GM21786 (cell line): ENCODE results near the gene PLA2R1.

ENCODE experiments used
- ATAC-seq: cut with Tn5 transposase; IDR thresholded peaks from one replicate; pipeline ENCODE4 v1.9.1; 2021; ENCODE audit not compliant: unreplicated experiment

Gene PLA2R1

DNA sequence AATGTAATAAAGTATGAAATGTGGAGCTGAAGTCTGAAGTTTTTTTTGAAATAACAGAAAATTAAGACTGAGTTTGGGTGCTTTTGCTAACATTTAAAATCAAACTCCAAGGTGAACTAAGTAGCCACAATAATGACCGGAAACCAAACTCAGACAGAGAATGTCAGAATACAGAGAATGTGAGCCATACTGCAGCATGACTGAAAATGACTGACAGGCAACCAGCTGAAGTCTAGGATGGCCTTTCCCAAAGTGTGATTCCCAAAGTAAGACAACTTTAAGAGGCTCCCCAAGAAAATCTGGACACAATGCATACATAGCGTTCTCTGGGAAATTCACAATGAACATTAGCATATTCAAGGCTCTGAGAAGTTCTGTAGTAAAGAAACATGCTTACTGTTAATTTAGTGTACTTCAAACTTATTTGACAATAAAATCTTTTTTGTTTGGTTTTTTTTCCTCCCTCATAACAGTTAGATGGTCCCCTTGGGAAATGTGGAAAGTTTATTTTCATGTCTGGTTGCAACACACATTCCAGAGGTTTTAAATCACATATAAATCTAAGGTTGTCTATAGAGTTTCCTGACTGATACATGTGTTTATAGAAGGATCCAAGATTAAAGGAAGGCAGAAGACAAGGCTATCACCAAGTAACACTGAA lies 28.6 kb downstream of the PLA2R1 start:
- no peak for ATAC-seq

DNA sequence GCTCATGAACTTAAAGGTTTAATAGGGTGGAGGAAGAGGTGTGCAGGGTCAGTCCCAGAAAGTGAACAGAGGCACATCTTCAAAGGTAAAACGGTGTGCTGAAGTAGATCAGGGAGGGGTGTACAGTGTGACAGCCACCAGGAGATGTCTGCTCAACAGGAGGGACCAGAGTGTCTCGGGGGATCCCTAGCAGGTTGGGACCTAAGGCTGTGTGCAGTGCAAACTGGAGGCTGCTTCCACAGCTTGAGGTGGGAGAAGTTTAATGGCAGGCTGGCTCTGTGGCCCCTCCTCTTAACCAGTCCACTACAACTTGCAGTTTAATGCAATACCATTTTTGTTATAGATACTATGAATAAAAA lies 33.2 kb downstream of the PLA2R1 start:
- ATAC-seq: no peak

DNA sequence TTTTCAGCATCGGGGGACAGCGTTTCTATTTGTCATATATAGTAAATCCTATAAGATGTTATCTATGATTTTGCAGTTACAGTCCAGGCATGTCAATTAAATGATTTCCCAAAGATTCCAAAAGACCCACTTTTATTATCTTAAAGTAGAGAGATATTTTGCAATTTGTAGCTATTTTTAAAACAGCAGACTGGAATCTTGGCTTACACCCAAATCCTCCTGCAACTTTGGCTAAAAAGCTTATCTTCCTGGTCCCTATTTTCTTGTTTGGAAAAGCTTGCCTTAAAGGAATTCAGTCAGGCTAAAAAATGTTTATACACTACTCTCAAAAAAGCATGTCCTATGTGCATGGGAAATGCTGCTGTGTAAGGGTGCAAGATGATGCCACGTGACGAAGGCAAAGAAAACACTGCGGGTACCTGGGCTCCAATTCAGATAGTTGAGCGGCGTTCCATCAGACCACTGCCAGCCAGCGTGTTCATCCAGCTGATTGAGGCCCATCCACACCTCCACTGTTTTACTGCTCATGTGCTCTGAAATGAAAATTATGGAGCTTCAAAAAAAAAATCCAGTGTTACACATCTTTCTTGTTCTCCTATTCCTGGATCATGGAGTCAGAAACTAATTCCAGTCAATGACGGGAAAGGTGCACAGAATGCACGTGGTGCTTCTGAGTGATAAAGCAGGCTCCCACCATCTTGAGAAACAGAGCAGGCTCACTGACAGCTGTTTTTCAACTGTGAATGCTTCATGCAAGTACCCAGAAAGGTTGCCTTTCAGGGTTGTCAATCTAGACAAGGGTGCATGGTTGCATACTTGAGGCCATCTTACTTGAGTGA lies 33.8 kb downstream of the PLA2R1 start:
- no peak for ATAC-seq

DNA sequence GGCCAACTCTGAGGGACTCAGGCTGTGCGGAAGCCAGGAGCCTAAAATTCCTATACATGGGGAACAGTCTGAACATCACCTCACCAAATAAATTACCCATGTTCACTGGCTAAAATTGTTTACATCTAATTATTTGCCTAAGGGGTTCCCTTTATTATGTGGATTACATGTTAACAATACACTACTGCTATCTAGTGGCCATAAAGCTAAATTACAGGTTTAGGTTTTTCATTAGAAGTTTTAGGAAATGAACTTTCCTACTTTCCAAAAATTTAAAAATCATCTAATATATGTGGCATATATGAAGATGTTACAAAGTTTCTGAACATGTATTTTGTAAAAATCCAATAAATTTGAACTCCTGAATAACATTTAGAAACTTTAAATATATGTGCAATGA lies 40.3 kb downstream of the PLA2R1 start:
- ATAC-seq: no peak

DNA sequence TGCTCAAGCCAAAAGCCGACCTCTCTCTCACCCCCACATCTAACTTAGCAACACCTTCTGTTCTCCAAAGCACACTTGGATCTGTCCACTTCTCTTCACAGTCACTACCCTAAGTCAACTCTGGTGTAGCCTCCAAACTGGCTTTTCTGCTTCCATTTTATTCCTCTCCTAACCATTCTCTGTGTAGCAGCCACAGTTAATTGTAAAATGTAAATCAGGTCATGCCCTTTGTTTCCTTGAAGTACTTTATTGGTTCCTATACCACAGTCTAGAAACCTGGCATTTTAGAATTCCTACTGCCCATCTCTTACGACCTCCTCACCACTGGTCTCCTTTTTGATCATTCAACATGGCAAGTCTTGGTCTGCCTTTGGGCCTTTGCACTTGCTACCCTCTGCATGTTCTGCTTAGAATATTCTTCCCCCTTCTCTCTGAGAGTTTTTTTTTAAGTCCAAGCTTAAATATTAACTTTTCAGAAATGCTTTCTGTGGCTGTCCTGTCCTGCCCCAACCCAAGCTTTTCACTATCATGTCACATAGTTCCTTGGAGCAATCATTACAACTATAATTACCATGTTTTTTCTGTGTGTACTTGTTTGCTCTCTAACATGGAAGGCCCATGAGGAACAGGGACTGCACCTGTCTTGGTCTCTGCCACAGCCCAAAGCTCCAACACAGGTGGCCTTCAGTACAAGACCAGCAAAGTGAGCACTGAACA lies 42.9 kb downstream of the PLA2R1 start:
- no peak for ATAC-seq

DNA sequence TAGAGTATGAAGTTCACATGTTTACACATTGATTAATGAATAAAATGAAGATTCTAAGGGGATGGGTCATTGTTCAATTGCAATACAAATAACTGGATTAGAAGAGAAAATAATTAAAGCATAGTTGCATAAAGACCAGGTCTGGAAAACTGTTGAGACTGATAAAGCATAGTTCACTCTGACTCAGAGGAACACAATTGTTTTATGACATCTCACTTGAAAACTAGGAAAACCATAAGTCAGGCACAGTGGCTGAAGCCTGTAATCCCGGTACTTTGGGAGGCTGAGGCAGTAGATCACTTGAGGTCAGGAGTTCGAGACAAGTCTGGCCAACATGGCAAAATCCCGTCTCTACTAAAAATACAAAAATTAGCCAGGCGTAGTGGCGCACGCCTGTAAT lies 46.7 kb downstream of the PLA2R1 start:
- ATAC-seq: no peak

DNA sequence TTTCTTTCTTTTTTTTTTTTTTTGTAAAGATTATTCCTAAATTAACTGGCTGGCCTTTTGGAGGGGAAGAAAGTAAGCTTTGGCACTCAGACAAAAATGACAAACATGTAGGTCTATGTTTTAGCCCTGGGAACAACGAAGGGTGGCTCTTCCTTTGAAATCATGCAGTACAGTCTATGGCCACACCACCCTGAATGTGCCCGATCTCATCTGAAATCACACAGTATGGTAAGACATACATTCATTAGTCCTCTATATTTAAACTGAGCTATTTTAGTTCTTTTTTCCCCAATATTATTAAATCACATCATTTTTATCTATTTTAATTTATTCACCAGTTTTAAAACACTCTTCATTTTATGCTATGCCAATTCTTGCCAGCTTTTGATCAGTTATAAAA lies 48.2 kb downstream of the PLA2R1 start:
- no peak for ATAC-seq

DNA sequence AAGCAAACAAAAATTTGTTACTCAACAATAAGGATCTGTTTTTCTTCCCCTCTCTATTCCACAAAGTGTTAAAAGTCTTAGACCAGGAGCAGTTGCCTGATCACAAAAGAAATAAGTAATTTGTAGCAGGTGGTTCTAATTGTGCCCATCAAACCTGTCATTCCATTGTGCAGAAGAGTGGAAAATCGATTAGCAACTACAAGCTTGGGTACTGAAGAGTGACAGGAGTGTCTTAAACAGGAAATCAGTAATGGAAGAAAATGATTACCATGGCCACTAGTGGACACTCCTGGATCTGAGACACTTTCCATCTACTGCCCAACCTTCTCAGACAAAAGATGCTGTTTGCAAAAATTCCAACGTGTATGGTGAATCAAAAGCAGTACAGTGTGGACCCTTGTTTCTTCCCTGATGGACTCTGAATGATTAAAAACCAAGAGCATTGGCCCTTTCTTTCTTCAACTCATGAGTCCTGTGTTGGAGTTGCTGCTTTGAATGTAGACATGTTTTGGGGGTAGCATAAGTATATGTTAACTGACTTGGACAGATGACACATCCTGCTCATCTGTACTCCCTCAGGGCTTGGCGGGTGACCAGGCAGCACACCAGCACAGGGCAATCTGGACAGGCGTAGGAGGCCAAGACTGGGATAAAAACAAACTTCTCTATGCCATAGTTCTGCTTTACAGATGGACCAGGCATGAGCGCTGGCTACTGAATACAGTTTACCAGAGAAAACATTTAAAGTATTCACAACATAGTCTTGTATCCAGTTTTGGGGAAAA lies 51.9 kb downstream of the PLA2R1 start:
- no peak for ATAC-seq

DNA sequence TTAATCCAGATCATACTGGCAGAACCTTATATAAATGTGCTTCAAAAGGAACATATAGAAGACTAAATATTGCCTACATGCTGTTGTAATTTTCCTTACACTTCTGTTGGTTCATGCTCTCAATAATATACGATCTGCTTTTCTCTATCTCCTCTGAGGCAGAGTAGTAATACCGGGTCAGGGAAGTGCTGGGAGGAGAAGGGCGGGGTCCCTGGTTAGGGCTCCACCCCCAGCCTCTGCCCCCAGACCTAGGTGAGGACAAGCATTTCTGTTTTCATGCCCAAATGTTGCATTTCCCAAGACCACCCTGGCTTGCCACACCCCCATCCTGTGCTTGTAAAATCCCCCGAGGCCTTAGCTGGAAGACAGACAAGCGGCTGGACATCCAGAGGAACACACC lies 55.3 kb downstream of the PLA2R1 start:
- no peak for ATAC-seq

DNA sequence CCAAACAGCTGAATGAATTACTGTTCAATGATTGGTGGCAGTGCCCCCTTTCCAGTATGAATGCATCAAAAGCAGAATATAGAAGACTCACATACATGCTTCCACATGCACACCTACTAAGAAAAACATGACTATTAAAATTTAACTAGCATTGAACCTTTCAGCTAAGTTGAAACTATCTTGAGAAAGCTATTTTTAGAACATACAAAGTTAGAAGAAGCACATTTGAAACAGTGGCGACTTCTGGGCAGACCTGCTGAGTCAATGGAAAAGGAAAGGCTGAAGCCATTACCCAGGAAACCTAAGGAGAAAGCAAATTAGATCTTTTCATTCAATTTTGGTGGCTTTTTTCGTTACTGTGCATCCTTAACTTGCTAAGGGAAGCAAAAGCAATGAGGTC lies 55.9 kb downstream of the PLA2R1 start:
- no peak for ATAC-seq

DNA sequence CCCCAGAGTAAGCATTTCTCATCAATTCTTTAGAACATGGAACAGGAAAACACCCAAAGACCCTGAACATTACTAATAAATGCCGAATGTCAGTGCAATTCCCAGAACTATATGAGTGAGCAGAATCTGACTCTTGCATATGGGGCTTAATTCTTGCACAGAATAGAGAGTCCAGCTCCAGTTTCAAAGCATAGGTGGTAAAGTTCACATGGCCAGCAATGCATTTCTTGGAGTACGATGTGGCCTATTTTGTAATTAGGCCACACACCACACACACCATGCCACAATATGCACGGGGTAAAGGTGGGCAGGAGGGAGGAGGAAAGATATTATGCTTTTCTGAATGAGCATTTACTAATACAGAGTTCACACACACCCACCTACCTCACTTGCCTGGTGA lies 56.5 kb downstream of the PLA2R1 start:
- no peak for ATAC-seq

DNA sequence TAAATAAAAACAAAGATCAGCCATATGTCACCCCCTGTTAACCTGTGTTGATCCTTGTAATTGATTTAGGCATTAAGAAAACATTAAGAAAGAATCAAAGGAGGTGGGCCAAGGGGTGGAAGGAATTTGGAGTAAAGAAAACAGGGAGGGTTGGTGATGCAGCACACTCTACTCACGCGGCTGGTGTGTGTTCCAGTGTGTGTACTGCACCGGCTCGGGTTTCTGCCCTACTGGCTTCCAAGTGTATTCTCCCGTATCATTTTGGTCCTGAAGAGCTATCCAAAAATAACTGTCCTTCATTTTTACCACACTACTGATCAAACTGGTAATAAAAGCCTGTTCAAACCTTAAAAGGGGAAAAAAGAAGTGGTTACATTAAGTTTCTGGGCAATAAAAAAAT lies 56.9 kb downstream of the PLA2R1 start:
- no peak for ATAC-seq

DNA sequence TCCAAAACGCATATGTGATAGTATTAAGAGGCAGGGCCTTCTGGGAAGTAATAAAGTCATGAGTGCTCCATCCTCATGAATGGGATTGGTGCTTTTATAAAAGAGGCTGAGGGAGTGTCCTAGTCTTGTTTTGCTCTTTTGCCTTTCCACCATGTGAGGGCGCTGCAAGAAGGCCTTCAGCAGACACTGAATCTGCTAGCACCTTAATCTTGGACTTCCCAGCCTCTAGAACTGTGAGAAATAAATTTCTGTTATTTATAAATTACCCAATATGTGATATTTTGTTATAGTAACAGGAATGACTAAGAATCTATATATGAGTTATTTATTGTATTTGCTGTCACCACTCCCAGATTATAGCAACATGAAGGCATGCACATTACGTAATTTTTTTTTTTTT lies 63.5 kb downstream of the PLA2R1 start:
- no peak for ATAC-seq

DNA sequence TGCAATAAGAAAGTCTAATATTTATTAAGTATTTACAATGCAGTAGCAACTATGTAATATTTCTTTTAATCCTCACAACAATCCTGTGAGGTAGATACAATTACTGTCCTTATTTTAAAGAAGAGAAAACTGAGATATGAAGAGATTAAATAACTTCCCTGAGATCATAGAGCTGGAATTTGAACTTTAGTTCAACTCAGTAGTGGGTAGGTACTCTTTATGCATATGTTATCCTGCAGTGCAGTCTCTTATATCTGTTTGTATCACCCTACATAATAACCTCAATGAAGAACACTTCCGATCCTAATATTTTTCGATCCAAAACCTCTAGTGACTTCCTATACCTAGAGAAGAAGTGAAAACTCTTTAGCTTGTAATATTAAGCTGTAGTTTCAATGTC lies 64.2 kb downstream of the PLA2R1 start:
- ATAC-seq: no peak

DNA sequence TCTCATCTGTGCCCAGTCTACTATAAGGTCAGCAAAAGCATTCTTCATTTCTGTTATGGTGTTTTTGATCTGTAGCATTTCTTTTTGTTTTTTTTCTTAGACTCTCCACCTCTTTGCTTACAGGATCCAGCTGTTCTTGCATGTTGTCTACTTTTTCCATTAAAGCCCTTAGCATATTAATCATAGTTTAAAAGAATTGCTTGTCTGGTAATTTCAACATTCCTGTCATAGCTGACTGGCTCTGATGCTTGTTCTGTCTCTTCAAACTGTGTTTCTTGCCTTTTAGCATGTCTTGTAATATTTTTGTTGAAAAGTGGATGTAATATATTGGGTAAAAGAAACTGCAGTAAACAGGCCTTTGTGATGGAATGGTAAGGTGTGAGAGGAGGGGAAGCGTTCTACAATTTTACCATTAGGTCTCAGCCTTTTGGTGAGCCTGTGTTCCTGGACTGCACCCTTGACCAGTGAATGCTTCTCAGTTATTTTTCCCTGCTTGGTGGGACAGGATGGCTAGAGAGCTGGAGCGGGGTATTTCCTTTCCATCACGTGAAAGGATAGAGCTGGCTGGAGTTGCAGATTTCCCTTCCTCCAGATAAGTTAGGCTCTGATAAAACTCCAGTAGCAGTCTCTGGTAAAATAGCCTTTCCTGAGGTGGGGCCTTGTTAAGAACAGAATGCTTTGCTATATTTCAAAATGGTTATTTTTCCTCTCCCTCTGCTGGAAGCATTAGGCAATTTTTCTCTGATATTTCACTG lies 65.4 kb downstream of the PLA2R1 start:
- no peak for ATAC-seq

DNA sequence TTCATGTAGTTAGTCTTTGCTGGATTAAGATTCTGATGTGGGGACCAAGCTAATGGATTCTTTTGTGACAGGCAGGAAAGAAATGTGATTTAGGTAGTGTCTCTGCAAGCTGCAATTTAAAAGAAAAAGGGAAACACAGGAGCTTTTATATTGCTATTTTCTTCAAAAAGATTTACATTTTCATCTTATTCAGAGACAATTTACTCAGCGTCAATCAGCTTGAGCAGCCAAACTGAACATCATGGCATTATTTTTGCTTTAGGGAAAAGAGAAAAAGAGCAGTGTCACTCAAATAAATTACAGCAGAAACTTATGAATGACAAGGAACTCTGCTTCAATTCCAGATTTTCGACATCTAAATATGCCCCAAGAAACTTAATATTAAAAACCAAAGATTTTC lies 67.4 kb downstream of the PLA2R1 start:
- ATAC-seq: no peak

DNA sequence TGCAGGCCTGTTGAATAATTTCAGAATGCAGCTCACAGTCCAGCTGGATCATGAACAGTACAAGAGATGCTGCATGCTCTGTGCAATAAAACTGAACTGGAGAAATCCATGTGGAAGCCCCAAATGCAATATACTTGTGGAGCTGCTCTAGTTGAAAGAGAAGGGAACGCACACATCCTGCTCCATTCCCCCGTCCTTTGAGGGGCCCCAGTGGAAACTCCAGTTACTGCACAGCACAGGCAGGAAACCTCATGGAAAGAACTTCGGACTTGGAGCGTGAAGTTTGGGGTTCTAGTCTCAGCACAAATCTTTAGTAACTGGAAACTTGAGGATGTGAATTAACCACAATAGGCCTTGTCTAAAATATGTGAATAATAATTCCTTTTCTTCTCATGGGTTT lies 73.2 kb downstream of the PLA2R1 start:
- no peak for ATAC-seq

DNA sequence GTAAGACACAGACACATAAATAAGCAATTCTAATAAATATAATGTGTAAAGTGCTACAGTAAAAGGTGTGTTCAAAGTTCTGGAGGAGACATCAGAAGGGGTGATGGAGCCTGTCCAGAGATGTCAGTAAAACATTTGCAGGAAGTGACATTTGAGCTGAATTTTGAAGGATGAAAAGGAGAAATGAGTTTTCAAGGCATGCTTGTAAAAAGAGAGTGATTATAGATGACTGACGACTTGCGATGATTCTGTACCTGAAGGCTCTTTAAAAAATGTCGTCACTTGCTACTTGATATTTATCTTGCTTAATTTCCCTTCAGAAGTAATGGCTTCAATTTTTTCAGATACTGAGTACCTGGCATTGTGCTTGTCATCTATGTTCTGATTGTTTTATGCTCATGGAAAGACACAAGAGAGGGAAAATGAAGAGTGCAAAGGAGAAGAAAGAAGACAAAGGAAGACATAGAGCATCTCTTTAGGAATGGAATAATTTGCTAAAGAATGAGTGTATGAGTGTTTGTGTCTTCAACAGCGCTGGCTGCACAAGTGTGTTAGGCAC lies 73.9 kb downstream of the PLA2R1 start:
- ATAC-seq: no peak

DNA sequence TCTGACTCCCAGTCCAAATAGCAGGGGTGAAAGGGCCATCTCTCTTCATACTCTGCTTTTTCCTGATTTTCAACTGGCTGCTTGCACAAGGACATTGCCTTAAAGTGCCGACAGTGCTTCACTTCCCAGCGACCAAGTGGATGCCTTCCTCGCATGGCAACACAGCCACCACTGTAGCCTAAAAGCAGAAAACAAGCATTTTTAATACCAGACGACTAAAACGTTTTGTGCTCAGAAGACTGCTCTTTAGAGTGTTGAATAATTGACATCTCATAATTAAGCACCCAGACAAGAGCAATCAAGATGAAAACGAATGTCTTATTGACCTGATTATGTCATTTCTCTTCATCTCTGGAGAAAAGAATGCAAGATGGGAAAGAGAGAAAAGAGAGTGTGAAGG lies 75.2 kb downstream of the PLA2R1 start:
- no peak for ATAC-seq

DNA sequence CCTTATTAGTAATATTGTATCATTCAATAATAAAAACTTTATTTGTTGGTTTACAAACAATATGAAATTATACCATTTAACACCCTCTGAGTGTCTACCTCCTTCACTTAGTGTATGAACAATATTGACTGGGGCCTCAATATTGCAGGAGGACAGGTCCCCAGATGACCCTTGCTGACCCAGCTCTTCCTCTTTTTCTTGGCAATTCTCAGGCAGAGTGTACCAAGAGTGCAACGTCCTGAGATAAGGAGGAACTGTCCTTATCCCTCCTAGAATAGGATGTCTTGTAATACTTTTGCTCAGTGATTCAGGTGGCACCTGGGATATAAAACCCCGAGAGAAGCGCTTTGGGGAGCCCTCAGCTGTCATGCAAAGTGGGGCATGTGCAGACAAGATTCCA lies 76.8 kb downstream of the PLA2R1 start:
- no peak for ATAC-seq
